ENCODE measurements around the gene HELZ.
"Not testable (repeated sequence)": the region's sequence is repeated elsewhere in the genome, so short reads cannot be mapped to it uniquely, and the experiment has no call there.

The HELZ gene, protein sequence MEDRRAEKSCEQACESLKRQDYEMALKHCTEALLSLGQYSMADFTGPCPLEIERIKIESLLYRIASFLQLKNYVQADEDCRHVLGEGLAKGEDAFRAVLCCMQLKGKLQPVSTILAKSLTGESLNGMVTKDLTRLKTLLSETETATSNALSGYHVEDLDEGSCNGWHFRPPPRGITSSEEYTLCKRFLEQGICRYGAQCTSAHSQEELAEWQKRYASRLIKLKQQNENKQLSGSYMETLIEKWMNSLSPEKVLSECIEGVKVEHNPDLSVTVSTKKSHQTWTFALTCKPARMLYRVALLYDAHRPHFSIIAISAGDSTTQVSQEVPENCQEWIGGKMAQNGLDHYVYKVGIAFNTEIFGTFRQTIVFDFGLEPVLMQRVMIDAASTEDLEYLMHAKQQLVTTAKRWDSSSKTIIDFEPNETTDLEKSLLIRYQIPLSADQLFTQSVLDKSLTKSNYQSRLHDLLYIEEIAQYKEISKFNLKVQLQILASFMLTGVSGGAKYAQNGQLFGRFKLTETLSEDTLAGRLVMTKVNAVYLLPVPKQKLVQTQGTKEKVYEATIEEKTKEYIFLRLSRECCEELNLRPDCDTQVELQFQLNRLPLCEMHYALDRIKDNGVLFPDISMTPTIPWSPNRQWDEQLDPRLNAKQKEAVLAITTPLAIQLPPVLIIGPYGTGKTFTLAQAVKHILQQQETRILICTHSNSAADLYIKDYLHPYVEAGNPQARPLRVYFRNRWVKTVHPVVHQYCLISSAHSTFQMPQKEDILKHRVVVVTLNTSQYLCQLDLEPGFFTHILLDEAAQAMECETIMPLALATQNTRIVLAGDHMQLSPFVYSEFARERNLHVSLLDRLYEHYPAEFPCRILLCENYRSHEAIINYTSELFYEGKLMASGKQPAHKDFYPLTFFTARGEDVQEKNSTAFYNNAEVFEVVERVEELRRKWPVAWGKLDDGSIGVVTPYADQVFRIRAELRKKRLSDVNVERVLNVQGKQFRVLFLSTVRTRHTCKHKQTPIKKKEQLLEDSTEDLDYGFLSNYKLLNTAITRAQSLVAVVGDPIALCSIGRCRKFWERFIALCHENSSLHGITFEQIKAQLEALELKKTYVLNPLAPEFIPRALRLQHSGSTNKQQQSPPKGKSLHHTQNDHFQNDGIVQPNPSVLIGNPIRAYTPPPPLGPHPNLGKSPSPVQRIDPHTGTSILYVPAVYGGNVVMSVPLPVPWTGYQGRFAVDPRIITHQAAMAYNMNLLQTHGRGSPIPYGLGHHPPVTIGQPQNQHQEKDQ (N-terminal part only)

DNA sequence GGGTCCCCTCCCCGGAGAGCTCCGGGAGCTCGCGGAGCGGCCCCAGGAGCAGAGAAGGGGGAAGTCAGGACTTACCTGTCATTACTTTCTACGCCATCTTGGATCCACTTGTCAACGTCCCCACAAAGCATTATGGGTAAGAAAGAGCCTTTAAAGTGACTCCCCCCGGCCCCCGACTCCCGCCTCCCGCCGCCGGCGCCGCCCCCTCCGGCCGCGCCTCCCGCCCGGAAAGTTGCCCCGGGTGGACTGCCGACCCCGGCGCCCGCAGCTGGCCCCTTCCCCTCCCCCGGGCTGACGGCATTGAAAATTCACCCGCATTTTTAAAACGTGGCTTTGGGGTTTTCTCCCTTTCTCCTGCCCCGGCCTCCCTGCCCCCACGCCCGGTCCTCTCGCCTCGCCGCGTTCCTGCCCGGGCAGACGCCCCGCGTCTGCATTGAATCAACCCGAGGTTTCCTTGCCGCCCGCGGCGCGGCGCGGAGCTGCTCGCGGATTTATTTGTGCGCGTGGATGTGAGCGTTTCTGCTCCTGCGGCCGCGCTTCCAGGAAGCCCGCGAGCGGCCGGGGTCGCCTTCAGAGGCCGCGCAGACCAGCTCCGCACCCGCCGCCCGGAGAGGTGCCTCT lies at the start of gene HELZ:
TSS of gene HELZ (minus strand) at position 124 of the 621 bp plus-strand sequence. CDS start 26,392 bp downstream, outside the sequence.
- Mint-ChIP-seq H3K27me3 (peaks cover 20% of the 10 kb centered on the region), H3K4me3 (peak within 1 kb of the TSS; percentile 84), H3K27ac (peak within 1 kb of the TSS; percentile 85), H3K9me3 (no peaks in the 10 kb centered on the region), H3K36me3 (peaks cover 7% of the 10 kb centered on the region), H3K4me1 (peaks cover 43% of the 10 kb centered on the region)
- ATAC-seq, result peak; percentile 76

DNA sequence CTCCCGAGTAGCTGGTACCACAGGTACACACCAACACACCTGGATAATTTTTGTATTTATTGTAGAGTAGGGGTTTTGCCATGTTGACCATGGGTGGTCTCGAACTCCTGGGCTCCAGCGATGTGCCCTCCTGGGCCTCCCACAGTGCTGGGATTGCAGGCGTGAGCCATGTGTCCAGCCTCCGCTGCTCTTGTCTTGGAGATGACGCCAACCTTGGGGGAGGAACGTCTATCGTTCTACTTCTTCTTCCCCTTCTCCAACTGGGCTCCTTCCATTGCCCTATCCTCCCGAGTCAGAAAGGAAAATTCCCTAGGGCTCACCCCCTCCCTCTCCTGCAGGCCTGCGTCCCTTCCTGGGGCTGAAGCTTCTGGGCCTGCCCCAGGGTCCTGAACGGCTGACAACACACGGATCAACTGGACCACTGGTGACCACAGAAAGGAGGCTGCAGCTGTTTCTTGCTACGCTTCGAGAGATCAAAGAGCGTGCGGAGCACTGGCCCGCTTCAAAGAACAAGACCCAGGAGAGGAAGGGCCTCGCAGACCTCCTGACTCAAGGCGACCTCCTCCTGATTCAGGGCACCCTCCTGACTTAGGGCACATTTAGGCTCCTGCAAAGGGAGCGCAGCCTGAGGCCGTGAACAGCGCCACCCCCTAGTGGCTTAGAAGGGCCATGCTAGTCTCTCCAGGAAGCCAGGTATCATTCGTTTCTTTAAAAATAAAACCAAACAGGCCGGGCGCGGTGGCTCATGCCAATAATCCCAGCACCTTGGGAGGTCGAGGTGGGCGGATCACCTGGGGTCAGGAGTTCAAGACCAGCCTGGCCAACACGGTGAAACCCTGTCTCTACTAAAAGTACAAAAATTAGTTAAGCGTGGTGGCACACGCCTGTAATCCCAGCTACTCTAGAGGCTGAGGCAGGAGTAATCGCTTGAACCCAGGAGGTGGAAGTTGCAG lies 48.5 kb upstream of the HELZ start:
- peak; percentile 93 for ATAC-seq
- no peaks in the 10 kb centered on the region for H3K9me3 Mint-ChIP-seq
- peaks cover 19% of the 10 kb centered on the region for H3K4me1 Mint-ChIP-seq
- H3K4me3 Mint-ChIP-seq, result peak overlapping the region; percentile 41
- H3K36me3 Mint-ChIP-seq, result no peaks in the 10 kb centered on the region
- no peaks in the 10 kb centered on the region for H3K27me3 Mint-ChIP-seq
- H3K27ac Mint-ChIP-seq, result peak overlapping the region; percentile 1

DNA sequence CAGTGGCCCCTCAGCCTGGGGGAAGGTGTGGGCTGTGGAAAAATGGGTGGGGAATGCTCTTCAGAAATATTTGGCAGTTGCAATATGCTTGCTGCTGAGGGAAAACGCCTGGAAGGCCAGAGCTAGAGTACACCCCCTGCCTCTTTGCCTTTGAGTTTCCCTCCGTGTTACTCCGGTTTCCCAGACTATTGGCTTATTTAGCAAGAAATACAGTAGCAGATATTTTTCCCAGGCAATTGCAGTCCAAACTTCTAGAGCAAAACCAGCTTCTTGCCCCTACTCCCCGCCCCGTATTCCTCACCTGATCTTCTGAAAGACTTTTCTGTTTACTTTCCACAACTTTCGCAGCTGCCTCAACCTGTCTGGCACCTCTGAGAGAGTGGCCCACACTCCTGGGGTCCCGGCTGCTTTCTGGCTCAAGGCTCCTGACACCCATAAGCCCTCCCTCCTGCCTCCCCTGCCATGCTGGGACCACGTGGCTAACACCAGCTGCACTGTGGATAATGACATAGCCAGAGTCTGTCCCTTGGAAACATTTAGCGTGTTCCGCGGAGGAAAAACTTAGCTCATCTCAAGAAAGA lies 45.8 kb upstream of the HELZ start:
- Mint-ChIP-seq H3K27ac (no peak overlapping the region), H3K4me1 (peaks cover 19% of the 10 kb centered on the region), H3K4me3 (no peak overlapping the region), H3K36me3 (no peaks in the 10 kb centered on the region), H3K27me3 (no peaks in the 10 kb centered on the region), H3K9me3 (no peaks in the 10 kb centered on the region)
- ATAC-seq, result no peak

DNA sequence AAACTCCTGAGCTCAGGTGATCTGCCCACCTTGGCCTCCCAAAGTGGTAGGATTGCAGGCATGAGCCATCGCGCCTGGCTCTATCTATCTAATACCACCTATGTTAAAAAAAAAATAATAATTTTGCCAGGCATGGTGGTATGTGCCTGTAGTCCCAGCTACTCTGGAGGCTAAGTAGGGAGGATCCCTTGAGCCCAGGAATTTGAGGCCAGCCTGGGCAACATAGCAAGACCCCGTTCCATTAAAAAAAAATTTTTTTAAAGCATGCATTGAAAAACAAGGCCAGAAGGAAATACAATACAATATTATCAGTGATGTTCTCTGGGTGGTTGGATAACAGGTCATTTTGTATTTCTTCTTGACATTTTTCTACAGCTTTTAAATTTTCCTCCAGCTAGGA lies 45.2 kb upstream of the HELZ start:
- ATAC-seq, result no peak
- no peaks in the 10 kb centered on the region for H3K36me3 Mint-ChIP-seq
- H3K9me3 Mint-ChIP-seq, result no peaks in the 10 kb centered on the region

DNA sequence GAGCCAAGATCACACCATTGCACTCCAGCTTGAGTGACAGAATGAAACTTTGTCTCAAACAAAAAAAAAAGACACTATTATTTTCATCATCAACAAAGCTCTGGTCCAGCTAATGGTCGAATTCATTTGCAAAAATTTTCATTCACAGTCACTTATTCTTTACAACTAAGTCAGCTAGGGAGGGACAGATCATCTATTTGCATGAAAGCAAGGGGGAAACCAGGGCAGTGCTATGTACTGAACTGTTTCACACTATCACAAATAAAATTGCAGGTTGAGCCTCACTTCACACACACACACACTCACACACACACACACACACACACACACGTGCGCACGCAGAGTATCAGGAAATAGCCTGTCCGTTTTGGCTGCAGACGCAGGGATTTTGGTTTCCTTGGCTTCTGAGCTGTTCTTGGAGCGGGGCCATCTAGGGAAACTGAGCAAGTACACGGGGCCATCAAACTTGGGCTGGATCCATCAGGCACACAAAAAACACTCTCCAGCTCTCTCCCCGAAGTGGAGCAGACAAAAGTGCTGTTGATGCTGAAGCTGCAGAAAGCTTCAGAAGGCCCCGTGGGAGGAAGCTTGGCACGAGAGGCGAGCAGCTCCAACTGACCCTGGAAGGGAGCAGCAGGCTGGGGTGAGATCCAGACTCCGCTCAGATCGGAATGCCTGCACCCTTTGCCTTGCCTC lies 44.3 kb upstream of the HELZ start:
- no peaks in the 10 kb centered on the region for H3K9me3 Mint-ChIP-seq
- no peak overlapping the region for H3K4me3 Mint-ChIP-seq
- no peaks in the 10 kb centered on the region for H3K27me3 Mint-ChIP-seq
- no peaks in the 10 kb centered on the region for H3K36me3 Mint-ChIP-seq
- ATAC-seq, result no peak
- no peak overlapping the region for H3K27ac Mint-ChIP-seq
- peaks cover 19% of the 10 kb centered on the region for H3K4me1 Mint-ChIP-seq

More for the DNA sequence above, 45.2 kb upstream of the HELZ start:
- Mint-ChIP-seq H3K4me1 (peaks cover 19% of the 10 kb centered on the region), H3K27me3 (no peaks in the 10 kb centered on the region), H3K27ac (no peak overlapping the region), H3K4me3 (no peak overlapping the region)

DNA sequence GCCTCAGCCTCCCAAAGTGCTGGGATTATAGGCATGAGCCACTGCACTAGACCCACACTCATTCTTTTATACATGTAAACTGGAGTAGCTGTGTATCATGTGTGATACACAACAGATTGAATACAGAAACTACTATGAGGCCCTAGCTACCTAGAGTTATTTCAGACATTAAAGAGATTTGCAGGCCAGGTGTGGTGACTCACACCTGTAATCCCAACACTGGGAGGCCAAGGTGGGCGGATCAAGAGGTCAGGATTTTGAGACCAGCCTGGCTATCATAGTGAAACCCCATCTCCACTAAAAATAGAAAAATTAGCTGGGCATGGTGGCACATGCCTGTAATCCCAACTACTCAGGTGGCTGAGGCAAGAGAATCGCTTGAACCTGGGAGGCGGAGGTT lies 41.8 kb upstream of the HELZ start:
- H3K27ac Mint-ChIP-seq, H3K4me1 Mint-ChIP-seq, H3K27me3 Mint-ChIP-seq, H3K4me3 Mint-ChIP-seq, ATAC-seq, H3K9me3 Mint-ChIP-seq, H3K36me3 Mint-ChIP-seq: not testable (repeated sequence)

DNA sequence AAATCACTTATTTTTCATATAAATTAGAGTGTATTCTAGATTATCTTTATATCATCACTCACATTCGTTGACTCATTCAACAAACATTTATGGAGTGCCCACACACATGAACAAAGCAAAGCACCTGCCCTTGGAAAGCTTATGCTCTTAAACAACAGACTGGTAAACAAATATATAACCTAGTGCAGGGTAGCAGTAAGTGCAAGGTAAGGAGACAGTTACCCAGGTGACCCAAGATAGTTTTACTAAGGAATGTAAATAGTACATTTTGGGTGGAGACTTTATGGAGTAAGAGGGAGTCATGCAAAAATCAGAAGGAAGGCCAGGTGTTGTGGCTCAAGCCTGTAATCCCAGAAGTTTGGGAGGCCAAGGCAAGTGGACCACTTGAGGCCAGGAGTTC lies 40.4 kb upstream of the HELZ start:
- Mint-ChIP-seq H3K27me3 (no peaks in the 10 kb centered on the region), H3K36me3 (no peaks in the 10 kb centered on the region), H3K4me1 (peaks cover 10% of the 10 kb centered on the region), H3K27ac (no peak overlapping the region), H3K9me3 (no peaks in the 10 kb centered on the region), H3K4me3 (no peak overlapping the region)
- ATAC-seq, result no peak

DNA sequence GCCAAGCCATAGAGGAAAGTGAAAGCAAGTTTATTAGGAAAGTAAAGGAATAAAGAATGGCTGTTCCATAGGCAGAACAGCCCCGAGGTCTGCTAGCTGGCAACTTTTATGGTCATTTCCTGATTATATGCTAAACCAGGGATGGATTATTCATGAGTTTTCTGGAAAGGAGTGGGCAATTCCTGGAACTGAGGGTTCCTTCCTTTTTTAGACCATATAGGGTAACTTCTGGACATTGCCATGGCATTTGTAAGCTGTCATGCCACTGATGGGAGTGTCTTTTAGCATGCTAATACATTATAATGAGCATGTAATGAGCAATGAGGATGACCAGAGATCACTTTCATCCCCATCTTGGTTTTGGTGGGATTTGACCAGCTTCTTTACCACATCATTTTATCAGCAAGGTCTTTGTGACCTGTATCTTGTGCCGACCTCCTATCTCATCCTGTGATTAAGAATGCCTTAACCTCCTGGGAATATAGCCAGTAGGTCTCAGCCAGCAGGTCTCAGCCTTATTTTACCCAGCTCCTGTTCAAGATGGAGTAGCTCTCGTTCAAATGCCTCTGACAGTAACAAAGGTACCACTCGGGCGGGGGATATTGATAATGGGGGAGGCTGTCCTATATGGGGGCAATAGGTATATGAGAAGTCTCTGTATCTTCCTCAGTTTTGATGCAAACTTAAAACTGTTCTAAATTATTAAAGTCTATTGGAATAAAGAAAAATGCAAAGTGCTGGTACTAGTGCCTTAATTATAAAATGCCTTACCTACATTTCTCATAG lies 38.9 kb upstream of the HELZ start:
- Mint-ChIP-seq H3K36me3 (no peaks in the 10 kb centered on the region), H3K9me3 (no peaks in the 10 kb centered on the region), H3K27ac (no peak overlapping the region), H3K27me3 (no peaks in the 10 kb centered on the region), H3K4me1 (no peaks in the 10 kb centered on the region), H3K4me3 (no peak overlapping the region)
- no peak for ATAC-seq

DNA sequence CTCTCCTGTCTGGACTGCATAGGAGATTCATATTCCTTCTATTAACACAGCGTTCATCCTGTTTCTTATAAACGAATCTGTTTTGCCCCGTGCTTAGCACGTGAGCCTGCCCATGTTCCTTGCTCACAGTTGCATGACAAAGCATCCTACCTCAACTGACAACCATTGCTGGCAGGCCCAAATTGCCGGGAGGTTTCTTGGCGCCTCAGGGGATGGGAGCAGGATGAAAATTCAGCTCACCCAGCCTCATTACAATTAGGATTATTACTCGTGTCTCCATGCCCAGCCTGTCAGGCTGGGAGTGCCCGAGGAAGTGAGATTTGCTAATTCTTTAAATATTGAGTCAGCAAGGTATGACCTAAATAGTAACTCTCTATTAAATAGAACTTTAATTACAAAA lies 36.7 kb upstream of the HELZ start:
- H3K27me3 Mint-ChIP-seq, result no peaks in the 10 kb centered on the region
- no peak for ATAC-seq
- H3K9me3 Mint-ChIP-seq, result no peaks in the 10 kb centered on the region
- H3K4me1 Mint-ChIP-seq, result no peaks in the 10 kb centered on the region
- no peak overlapping the region for H3K4me3 Mint-ChIP-seq
- H3K36me3 Mint-ChIP-seq, result no peaks in the 10 kb centered on the region
- H3K27ac Mint-ChIP-seq, result no peak overlapping the region

DNA sequence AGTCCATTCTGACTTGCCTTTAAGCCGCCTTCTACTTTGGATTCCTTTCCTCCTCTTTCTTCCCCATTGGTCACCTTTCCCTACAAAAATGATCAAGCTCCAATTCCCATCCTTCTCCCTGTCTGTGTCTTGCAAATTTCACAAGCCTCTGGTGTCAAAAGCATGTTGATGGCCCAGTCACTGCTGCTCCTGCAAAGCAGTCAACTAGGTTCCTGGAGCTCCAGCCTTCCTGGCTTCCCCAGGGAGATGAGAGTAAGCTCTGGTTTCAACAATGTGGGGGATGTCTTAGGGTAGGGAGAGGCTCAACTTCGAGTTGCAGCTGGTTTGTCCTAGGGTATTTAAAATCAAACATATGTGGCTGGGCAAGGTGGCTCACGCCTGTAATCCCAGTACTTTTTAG lies 36.1 kb upstream of the HELZ start:
- Mint-ChIP-seq H3K4me1 (no peaks in the 10 kb centered on the region), H3K9me3 (no peaks in the 10 kb centered on the region), H3K36me3 (no peaks in the 10 kb centered on the region), H3K27ac (no peak overlapping the region), H3K4me3 (no peak overlapping the region), H3K27me3 (no peaks in the 10 kb centered on the region)
- ATAC-seq, result no peak

DNA sequence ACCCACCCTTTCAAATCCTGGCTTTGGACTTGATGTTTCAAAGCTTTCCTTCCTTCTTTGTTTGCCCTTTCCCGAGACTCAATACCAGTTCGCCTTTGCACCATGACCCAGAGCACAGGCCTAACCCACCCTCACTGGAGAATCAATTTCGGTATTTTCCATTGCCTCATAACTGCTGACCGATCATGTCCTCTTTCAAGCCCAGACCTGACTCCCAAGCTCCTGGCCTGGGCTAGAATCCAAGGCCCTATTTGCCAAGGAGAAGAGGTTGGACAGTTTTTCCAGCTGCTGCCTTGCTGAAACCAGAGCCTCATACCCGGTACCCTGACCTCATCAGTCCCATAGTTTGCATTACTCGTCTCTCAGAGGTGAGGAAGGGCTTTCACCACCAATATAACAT lies 35.3 kb upstream of the HELZ start:
- Mint-ChIP-seq H3K27me3 (no peaks in the 10 kb centered on the region), H3K9me3 (no peaks in the 10 kb centered on the region), H3K4me1 (no peaks in the 10 kb centered on the region), H3K27ac (no peak overlapping the region), H3K4me3 (no peak overlapping the region), H3K36me3 (no peaks in the 10 kb centered on the region)
- no peak for ATAC-seq

DNA sequence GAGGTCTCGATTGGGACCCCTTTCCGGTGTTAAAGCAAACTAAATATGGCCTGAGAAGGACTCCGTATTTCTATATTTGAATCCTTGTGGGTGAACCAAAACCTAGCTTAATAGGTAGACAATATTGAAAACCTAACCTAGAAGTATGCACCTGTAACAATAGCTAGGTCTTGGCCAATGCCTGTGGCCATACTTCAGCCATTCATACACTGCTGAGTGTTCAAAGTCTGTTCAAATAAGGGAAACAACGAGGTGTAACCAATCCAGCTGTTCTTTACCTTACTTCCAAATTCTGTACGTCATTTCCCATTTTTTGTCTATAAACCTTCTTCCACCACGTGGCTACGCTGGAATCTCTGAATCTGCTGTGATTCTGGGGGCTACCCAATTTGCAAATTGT lies 34.1 kb upstream of the HELZ start:
- Mint-ChIP-seq H3K4me3 (no peak overlapping the region), H3K9me3 (no peaks in the 10 kb centered on the region), H3K4me1 (no peaks in the 10 kb centered on the region), H3K36me3 (no peaks in the 10 kb centered on the region), H3K27ac (no peak overlapping the region), H3K27me3 (no peaks in the 10 kb centered on the region)
- no peak for ATAC-seq

DNA sequence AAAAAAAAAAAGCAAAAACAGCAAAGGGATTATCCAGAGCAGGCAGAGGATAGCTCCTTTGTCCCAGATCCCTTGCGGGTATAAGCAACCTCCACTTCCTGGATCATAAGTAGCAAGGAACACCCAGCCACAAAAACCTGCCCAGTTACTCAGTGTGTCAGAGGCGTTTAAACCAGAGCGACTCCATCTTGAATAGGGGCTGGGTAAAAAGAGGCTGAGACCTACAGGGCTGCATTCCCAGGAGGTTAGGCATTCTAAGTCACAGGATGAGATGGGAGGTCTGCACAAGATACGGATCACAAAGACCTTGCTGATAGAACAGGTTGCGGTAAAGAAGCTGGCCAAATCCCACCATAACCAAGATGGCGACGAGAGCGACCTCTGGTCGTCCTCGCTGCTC lies 33.4 kb upstream of the HELZ start:
- Mint-ChIP-seq H3K36me3 (no peaks in the 10 kb centered on the region), H3K27me3 (no peaks in the 10 kb centered on the region), H3K4me1 (no peaks in the 10 kb centered on the region), H3K4me3 (no peak overlapping the region), H3K27ac (no peak overlapping the region), H3K9me3 (no peaks in the 10 kb centered on the region)
- ATAC-seq, result no peak

All from stimulated activated memory B cell treated with anti-CD40 and anti-IgM and Interleukin-4, amounts not matched to agents 10 μg/mL and 1 μg/mL and 100 μg/mL, for 72 hours (primary cell).